Glutamatergic neuron (in vitro differentiated cells): ENCODE data around the gene BCAT1. TPM values are rescaled to one million over a fixed set of nuclear protein-coding genes. Genes with fewer than 3 reads are reported as not detected.

Experiments
- DNase-seq: peaks from one replicate; pipeline ENCODE4 v3.0.0; 2022
- H3K27ac Mint-ChIP-seq: one replicate; pipeline ENCODE4 v1.8.0; 2020; ENCODE audit warnings: mild to moderate bottlenecking, mixed read lengths, inconsistent platforms; ENCODE audit not compliant: unreplicated experiment
- H3K27me3 Mint-ChIP-seq: one replicate; pipeline ENCODE4 v1.8.0; 2020; ENCODE audit warnings: mild to moderate bottlenecking, moderate library complexity, mixed read lengths, inconsistent platforms; ENCODE audit not compliant: unreplicated experiment
- H3K36me3 Mint-ChIP-seq: one replicate; pipeline ENCODE4 v1.8.0; 2020; ENCODE audit warnings: mild to moderate bottlenecking, mixed read lengths, inconsistent platforms; ENCODE audit not compliant: unreplicated experiment
- H3K4me1 Mint-ChIP-seq: one replicate; pipeline ENCODE4 v1.8.0; 2020; ENCODE audit warnings: mild to moderate bottlenecking, low read depth, mixed read lengths, inconsistent platforms; ENCODE audit not compliant: unreplicated experiment
- H3K4me3 Mint-ChIP-seq: one replicate; pipeline ENCODE4 v1.8.0; 2020; ENCODE audit warnings: mild to moderate bottlenecking, mixed read lengths, inconsistent platforms; ENCODE audit not compliant: unreplicated experiment
- H3K9me3 Mint-ChIP-seq: one replicate; pipeline ENCODE4 v1.8.0; 2020; ENCODE audit warnings: mild to moderate bottlenecking, moderate library complexity, mixed read lengths, inconsistent platforms; ENCODE audit not compliant: unreplicated experiment
- CTCF ChIP-seq: fragments of 200-600 bp; sonication (generic); IDR thresholded peaks from one replicate; pipeline ENCODE4 v1.5.0; 2021; ENCODE audit not compliant: partially characterized antibody, unreplicated experiment
- total RNA-seq: library from RNA; stranded (reverse); fragmentation: NEBNext Ultra II Directional; extraction: Animal tissue kit (Norgen Biotek cat#: 25700); gene quantifications from one replicate; pipeline ENCODE4 v1.2.1, GENCODE V29; 2021; ENCODE audit not compliant: unreplicated experiment

BCAT1 gene
- total RNA-seq, 1 donor from 2014 or later, result 401 TPM

DNA sequence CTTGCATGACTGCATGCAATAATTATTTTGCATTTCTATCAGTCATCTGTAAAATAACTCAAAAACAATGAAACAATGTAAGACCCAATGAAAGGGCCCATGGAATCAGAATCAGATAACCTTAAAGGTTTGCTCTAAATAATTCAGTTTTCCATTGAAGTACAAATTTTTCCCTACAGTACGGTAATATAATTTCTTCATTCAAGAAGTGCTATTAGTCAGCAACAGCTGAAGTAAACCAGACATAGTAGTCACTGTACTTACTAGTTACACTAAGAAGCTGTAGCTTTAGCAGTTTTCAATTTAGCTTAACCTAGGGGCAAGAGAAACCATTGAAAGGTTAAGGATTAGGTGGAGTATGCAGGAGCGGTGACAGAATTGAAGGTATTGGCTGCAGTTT lies 43.5 kb downstream of the BCAT1 start:
- no peak overlapping the region for H3K27ac Mint-ChIP-seq
- peaks cover 1% of the 10 kb centered on the region for H3K9me3 Mint-ChIP-seq
- TF ChIP-seq CTCF, result no peak

GRCh38 chr12:24904871-24905270 lies 44.0 kb downstream of the BCAT1 start:
- TF ChIP-seq CTCF, result no peak
- peaks cover 1% of the 10 kb centered on the region for H3K9me3 Mint-ChIP-seq

More for the DNA sequence above, 43.5 kb downstream of the BCAT1 start:
- Mint-ChIP-seq H3K36me3 (no peaks in the 10 kb centered on the region), H3K4me3 (no peak overlapping the region), H3K4me1 (peaks cover 16% of the 10 kb centered on the region), H3K27me3 (peaks cover 7% of the 10 kb centered on the region)
- DNase-seq, result no peak

GRCh38 chr12:24903329-24904088 lies 45.4 kb downstream of the BCAT1 start:
- no peak for DNase-seq
- peaks cover 1% of the 10 kb centered on the region for H3K9me3 Mint-ChIP-seq
- TF ChIP-seq CTCF, result no peak

More at GRCh38 chr12:24904871-24905270, 44.0 kb downstream of the BCAT1 start:
- no peak for DNase-seq
- Mint-ChIP-seq H3K36me3 (no peaks in the 10 kb centered on the region), H3K27me3 (peaks cover 7% of the 10 kb centered on the region), H3K4me3 (no peak overlapping the region), H3K4me1 (peaks cover 16% of the 10 kb centered on the region), H3K27ac (no peak overlapping the region)

GRCh38 chr12:24902511-24903328 lies 46.2 kb downstream of the BCAT1 start:
- Mint-ChIP-seq H3K36me3 (no peaks in the 10 kb centered on the region), H3K4me3 (peak overlapping the region; percentile 94), H3K9me3 (peaks cover 3% of the 10 kb centered on the region), H3K27me3 (peaks cover 7% of the 10 kb centered on the region), H3K4me1 (peaks cover 16% of the 10 kb centered on the region), H3K27ac (peak overlapping the region; percentile 94)
- peak; percentile 61 for DNase-seq
- no peak for TF ChIP-seq CTCF

More at GRCh38 chr12:24903329-24904088, 45.4 kb downstream of the BCAT1 start:
- H3K4me3 Mint-ChIP-seq, result peak overlapping the region; percentile 94
- peak overlapping the region; percentile 36 for H3K27ac Mint-ChIP-seq
- H3K4me1 Mint-ChIP-seq, result peaks cover 16% of the 10 kb centered on the region
- H3K27me3 Mint-ChIP-seq, result peaks cover 7% of the 10 kb centered on the region
- H3K36me3 Mint-ChIP-seq, result no peaks in the 10 kb centered on the region
